ENCODE data around the gene IRS2.

IRS2 gene

DNA sequence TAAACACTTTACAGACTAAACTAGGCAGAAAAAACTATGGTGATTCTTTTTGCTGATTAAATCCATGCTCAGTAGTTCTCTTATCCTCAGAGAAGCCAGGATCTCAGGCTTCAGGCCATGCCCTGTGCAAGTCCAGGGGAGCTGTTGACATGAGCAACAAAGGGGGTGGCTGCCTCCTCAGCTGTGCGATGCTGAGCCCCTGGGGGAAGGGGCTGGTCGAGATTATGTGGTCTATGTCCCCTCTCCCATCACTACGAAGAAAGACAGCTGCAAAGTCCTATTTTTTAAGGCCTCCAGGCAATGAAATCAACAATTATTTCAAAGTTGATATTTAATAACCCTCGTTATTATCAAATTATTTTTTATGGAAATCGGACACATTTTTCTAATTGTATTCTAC, 37.0 kb downstream of the IRS2 start:
- no peak overlapping the region for H3K4me2 ChIP-seq (ENCODE audit: low read depth, low read length, poor library complexity, severe bottlenecking)
- H3K36me3 ChIP-seq (ENCODE audit: low read length) = no peaks in the 10 kb centered on the region
- H3K79me2 ChIP-seq (ENCODE audit: insufficient read depth, low read length) = no peaks in the 10 kb centered on the region
- H3K4me3 ChIP-seq (ENCODE audit: insufficient read depth, low read length, poor library complexity, severe bottlenecking) = no peak overlapping the region
- H3K9me2 ChIP-seq (replicated peaks; ENCODE audit: insufficient read depth, low read length) = no peaks in the 10 kb centered on the region
- TF ChIP-seq EZH2phosphoT487 (conservative IDR thresholded peaks at IDR 0.05; ENCODE audit: low read length) = no peak
- no peak for TF ChIP-seq CTCF (IDR thresholded peaks at IDR 0.05; ENCODE audit: insufficient read depth, low read length, poor library complexity, severe bottlenecking)
- H3K27ac ChIP-seq (ENCODE audit: low read depth, low read length) = no peak overlapping the region
- H3K9me3 ChIP-seq (ENCODE audit: insufficient read depth, low read length) = no peaks in the 10 kb centered on the region
- no peaks in the 10 kb centered on the region for H3F3A ChIP-seq (ENCODE audit: insufficient read depth)
- H2AFZ ChIP-seq (ENCODE audit: low read depth, low read length, severe bottlenecking) = no peak overlapping the region
- H4K20me1 ChIP-seq (ENCODE audit: low read depth, low read length) = no peaks in the 10 kb centered on the region
- no peak overlapping the region for H3K9ac ChIP-seq (ENCODE audit: low read length)
- no peaks in the 10 kb centered on the region for H3K27me3 ChIP-seq (ENCODE audit: low read length)

- Histone ChIP-seq H3K27me3 (ENCODE audit: low read length) (no peaks in the 10 kb centered on the region), H3F3A (ENCODE audit: insufficient read depth) (no peaks in the 10 kb centered on the region), H3K36me3 (ENCODE audit: low read length) (no peaks in the 10 kb centered on the region), H3K9me3 (ENCODE audit: insufficient read depth, low read length) (no peaks in the 10 kb centered on the region), H3K4me2 (ENCODE audit: low read depth, low read length, poor library complexity, severe bottlenecking) (no peak overlapping the region), H2AFZ (ENCODE audit: low read depth, low read length, severe bottlenecking) (no peak overlapping the region), H4K20me1 (ENCODE audit: low read depth, low read length) (no peaks in the 10 kb centered on the region), H3K9ac (ENCODE audit: low read length) (no peak overlapping the region), H3K79me2 (ENCODE audit: insufficient read depth, low read length) (no peaks in the 10 kb centered on the region), H3K9me2 (replicated peaks; ENCODE audit: insufficient read depth, low read length) (no peaks in the 10 kb centered on the region), H3K4me3 (ENCODE audit: insufficient read depth, low read length, poor library complexity, severe bottlenecking) (no peak overlapping the region), H3K27ac (ENCODE audit: low read depth, low read length) (no peak overlapping the region)
- TF ChIP-seq EZH2phosphoT487 (conservative IDR thresholded peaks at IDR 0.05; ENCODE audit: low read length) (no peak), CTCF (IDR thresholded peaks at IDR 0.05; ENCODE audit: insufficient read depth, low read length, poor library complexity, severe bottlenecking) (no peak)
These were observed 37.7 kb downstream of the IRS2 start for GRCh38 chr13:109748677-109749076.

GRCh38 chr13:109747524-109747923, 38.9 kb downstream of the IRS2 start:
- TF ChIP-seq CTCF (IDR thresholded peaks at IDR 0.05; ENCODE audit: insufficient read depth, low read length, poor library complexity, severe bottlenecking) = no peak
- TF ChIP-seq EZH2phosphoT487 (conservative IDR thresholded peaks at IDR 0.05; ENCODE audit: low read length) = no peak
- no peak overlapping the region for H3K27ac ChIP-seq (ENCODE audit: low read depth, low read length)
- no peaks in the 10 kb centered on the region for H3K27me3 ChIP-seq (ENCODE audit: low read length)
- no peaks in the 10 kb centered on the region for H3F3A ChIP-seq (ENCODE audit: insufficient read depth)
- no peaks in the 10 kb centered on the region for H3K36me3 ChIP-seq (ENCODE audit: low read length)
- H3K79me2 ChIP-seq (ENCODE audit: insufficient read depth, low read length) = no peaks in the 10 kb centered on the region
- no peaks in the 10 kb centered on the region for H4K20me1 ChIP-seq (ENCODE audit: low read depth, low read length)
- H3K9ac ChIP-seq (ENCODE audit: low read length) = no peak overlapping the region
- no peaks in the 10 kb centered on the region for H3K9me3 ChIP-seq (ENCODE audit: insufficient read depth, low read length)
- no peak overlapping the region for H2AFZ ChIP-seq (ENCODE audit: low read depth, low read length, severe bottlenecking)
- no peaks in the 10 kb centered on the region for H3K9me2 ChIP-seq (replicated peaks; ENCODE audit: insufficient read depth, low read length)
- no peak overlapping the region for H3K4me2 ChIP-seq (ENCODE audit: low read depth, low read length, poor library complexity, severe bottlenecking)
- no peak overlapping the region for H3K4me3 ChIP-seq (ENCODE audit: insufficient read depth, low read length, poor library complexity, severe bottlenecking)

- H3F3A ChIP-seq (ENCODE audit: insufficient read depth) = no peaks in the 10 kb centered on the region
- H3K9ac ChIP-seq (ENCODE audit: low read length) = no peak overlapping the region
- H3K4me3 ChIP-seq (ENCODE audit: insufficient read depth, low read length, poor library complexity, severe bottlenecking) = no peak overlapping the region
- no peaks in the 10 kb centered on the region for H4K20me1 ChIP-seq (ENCODE audit: low read depth, low read length)
- TF ChIP-seq EZH2phosphoT487 (conservative IDR thresholded peaks at IDR 0.05; ENCODE audit: low read length) (no peak), CTCF (IDR thresholded peaks at IDR 0.05; ENCODE audit: insufficient read depth, low read length, poor library complexity, severe bottlenecking) (no peak)
- H3K9me2 ChIP-seq (replicated peaks; ENCODE audit: insufficient read depth, low read length) = no peaks in the 10 kb centered on the region
- no peaks in the 10 kb centered on the region for H3K36me3 ChIP-seq (ENCODE audit: low read length)
- H3K9me3 ChIP-seq (ENCODE audit: insufficient read depth, low read length) = no peaks in the 10 kb centered on the region
- H3K79me2 ChIP-seq (ENCODE audit: insufficient read depth, low read length) = no peaks in the 10 kb centered on the region
- no peak overlapping the region for H3K27ac ChIP-seq (ENCODE audit: low read depth, low read length)
- no peak overlapping the region for H2AFZ ChIP-seq (ENCODE audit: low read depth, low read length, severe bottlenecking)
- no peak overlapping the region for H3K4me2 ChIP-seq (ENCODE audit: low read depth, low read length, poor library complexity, severe bottlenecking)
- no peaks in the 10 kb centered on the region for H3K27me3 ChIP-seq (ENCODE audit: low read length)
These were observed 40.0 kb downstream of the IRS2 start for GRCh38 chr13:109746364-109746763.
